ENCODE measurements around the gene JUND. TPM values are rescaled to one million over a fixed set of nuclear protein-coding genes. Genes with fewer than 3 reads are reported as not detected.

JUND gene
- total RNA-seq, 2 donors from 2014 or later: 643 to 922 TPM

DNA sequence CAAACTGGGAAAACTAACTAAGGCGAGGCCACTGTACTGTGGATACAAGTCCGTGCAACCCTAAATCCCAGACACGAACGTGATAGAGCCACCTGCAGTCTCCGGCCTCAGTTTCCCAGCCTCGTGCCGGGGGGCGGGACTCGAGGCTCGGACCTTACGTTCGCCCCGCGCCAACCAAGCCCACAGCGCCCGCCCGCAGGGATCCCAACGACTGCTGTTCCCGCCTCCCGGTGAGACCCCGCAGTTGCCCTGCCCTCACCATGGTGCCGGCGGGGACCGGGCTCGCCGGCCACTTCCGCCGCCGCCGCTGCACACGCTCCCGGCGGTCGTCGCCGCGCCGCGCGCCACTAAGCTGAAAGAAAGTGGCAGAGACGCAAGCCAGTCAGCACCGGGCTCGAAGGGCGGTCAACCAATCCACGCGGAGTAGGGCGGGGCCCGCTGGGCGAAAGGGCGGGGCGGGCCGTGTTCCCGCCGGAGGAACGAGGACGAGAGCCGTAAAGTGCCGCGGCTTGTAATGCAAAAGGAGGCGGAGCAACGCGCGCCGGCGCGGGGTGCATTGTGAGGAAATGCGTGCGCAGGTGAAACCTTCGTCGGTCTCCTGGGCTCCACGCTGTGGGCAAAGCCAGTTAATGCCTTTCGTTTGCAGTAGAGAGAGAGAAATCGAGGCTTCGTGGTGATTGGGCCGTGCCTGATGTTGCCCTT lies 41.5 kb upstream of the JUND start, which contains the start of gene LSM4:
Gene LSM4 (minus strand): TSS at position 318 of the 702 bp plus-strand sequence. CDS start 56 bp downstream, at position 262.
- H3K4me1 ChIP-seq (ENCODE audit: control insufficient read depth in 1 of 2, low read depth in 2 of 2): peaks cover 16 to 28% of the 10 kb centered on the region in 2 donors
- H3K9me3 ChIP-seq: no peaks in the 10 kb centered on the region
- TF ChIP-seq, protein P1, sequence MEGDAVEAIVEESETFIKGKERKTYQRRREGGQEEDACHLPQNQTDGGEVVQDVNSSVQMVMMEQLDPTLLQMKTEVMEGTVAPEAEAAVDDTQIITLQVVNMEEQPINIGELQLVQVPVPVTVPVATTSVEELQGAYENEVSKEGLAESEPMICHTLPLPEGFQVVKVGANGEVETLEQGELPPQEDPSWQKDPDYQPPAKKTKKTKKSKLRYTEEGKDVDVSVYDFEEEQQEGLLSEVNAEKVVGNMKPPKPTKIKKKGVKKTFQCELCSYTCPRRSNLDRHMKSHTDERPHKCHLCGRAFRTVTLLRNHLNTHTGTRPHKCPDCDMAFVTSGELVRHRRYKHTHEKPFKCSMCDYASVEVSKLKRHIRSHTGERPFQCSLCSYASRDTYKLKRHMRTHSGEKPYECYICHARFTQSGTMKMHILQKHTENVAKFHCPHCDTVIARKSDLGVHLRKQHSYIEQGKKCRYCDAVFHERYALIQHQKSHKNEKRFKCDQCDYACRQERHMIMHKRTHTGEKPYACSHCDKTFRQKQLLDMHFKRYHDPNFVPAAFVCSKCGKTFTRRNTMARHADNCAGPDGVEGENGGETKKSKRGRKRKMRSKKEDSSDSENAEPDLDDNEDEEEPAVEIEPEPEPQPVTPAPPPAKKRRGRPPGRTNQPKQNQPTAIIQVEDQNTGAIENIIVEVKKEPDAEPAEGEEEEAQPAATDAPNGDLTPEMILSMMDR (IDR thresholded peaks at IDR 0.05): no peak
- no peaks in the 10 kb centered on the region for H3K27me3 ChIP-seq (replicated peaks; ENCODE audit: insufficient read depth)
- H3K36me3 ChIP-seq: no peaks in the 10 kb centered on the region
- peak; percentile 93 for DNase-seq (ENCODE audit: low spot score)
- H3K4me3 ChIP-seq: peak within 1 kb of the TSS; percentile 78
- ATAC-seq (ENCODE audit: insufficient number of reproducible peaks, low FRiP score, low read depth): peak; percentile 95
- peak within 1 kb of the TSS; percentile 86 for H3K27ac ChIP-seq

- peak overlapping the region; percentile 78 for H3K4me3 ChIP-seq
- H3K27me3 ChIP-seq (replicated peaks; ENCODE audit: insufficient read depth): no peaks in the 10 kb centered on the region
- H3K9me3 ChIP-seq: no peaks in the 10 kb centered on the region
- peaks cover 16 to 28% of the 10 kb centered on the region in 2 donors for H3K4me1 ChIP-seq (ENCODE audit: control insufficient read depth in 1 of 2, low read depth in 2 of 2)
- no peaks in the 10 kb centered on the region for H3K36me3 ChIP-seq
- TF ChIP-seq, protein P1 (IDR thresholded peaks at IDR 0.05): no peak
- ATAC-seq (ENCODE audit: insufficient number of reproducible peaks, low FRiP score, low read depth) (no peak), DNase-seq (ENCODE audit: low spot score) (no peak)
- H3K27ac ChIP-seq: peak overlapping the region; percentile 78
Measured at GRCh38 chr19:18322318-18322758, 40.9 kb upstream of the JUND start.

- Histone ChIP-seq H3K36me3 (no peaks in the 10 kb centered on the region), H3K4me1 (ENCODE audit: control insufficient read depth in 1 of 2, low read depth in 2 of 2) (peaks cover 16 to 28% of the 10 kb centered on the region in 2 donors), H3K9me3 (no peaks in the 10 kb centered on the region), H3K27ac (no peak overlapping the region), H3K4me3 (peak overlapping the region; percentile 78), H3K27me3 (replicated peaks; ENCODE audit: insufficient read depth) (no peaks in the 10 kb centered on the region)
- no peak for ATAC-seq (ENCODE audit: insufficient number of reproducible peaks, low FRiP score, low read depth)
- TF ChIP-seq, protein P1 (IDR thresholded peaks at IDR 0.05): no peak
- no peak for DNase-seq (ENCODE audit: low spot score)
Measured at GRCh38 chr19:18321734-18322102, 40.3 kb upstream of the JUND start.

DNA sequence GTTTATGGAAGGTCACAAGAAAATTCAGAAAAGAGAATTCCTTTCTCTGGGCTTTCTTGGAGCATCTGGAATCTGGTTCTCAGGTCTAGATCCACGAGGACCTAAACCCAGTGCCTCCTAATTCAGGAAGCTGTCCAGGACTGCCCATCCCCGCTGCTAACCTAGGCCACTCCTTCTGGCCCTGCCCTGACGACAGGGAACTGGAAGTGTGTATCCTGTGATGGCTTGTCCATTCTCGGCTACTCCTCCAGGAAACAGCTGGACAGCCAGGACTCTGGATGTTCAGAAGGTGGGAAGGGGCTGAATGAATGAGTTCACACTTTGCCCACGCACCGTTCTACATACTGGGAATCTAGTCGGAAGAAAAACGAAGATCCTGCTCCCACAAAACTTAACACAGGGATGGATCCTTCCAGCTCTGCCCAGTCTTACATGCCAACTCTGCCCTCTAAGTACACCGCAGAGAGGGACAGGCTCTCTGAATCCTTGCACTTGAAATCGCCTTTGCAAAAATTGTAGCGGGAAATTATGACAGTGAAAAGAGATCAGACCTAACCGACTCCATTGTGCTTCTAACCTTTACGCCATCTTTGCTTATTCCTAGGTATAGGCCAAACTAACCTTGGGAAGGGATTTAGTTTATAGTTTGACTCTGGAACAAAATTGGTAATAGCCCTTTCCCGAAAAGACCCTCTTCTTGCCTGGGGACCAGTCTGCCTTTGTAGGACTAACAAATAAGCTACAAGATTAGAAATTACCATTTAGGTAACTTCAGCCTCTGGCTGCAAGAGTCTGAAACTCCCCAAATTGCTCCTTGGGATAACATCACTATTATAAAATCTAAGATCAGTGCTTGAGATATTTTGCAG lies 39.7 kb upstream of the JUND start:
- no peaks in the 10 kb centered on the region for H3K36me3 ChIP-seq
- no peak overlapping the region for H3K4me3 ChIP-seq
- ATAC-seq (ENCODE audit: insufficient number of reproducible peaks, low FRiP score, low read depth) (no peak), DNase-seq (ENCODE audit: low spot score) (no peak)
- TF ChIP-seq, protein P1 (IDR thresholded peaks at IDR 0.05): no peak
- H3K9me3 ChIP-seq: no peaks in the 10 kb centered on the region
- no peaks in the 10 kb centered on the region for H3K27me3 ChIP-seq (replicated peaks; ENCODE audit: insufficient read depth)
- peaks cover 16 to 28% of the 10 kb centered on the region in 2 donors for H3K4me1 ChIP-seq (ENCODE audit: control insufficient read depth in 1 of 2, low read depth in 2 of 2)
- no peak overlapping the region for H3K27ac ChIP-seq

GRCh38 chr19:18319591-18320135 lies 38.2 kb upstream of the JUND start:
- Histone ChIP-seq H3K27me3 (replicated peaks; ENCODE audit: insufficient read depth) (no peaks in the 10 kb centered on the region), H3K36me3 (no peaks in the 10 kb centered on the region), H3K9me3 (no peaks in the 10 kb centered on the region), H3K4me3 (no peak overlapping the region), H3K27ac (no peak overlapping the region), H3K4me1 (ENCODE audit: control insufficient read depth in 1 of 2, low read depth in 2 of 2) (peaks cover 16 to 32% of the 10 kb centered on the region in 2 donors)
- TF ChIP-seq, protein P1 (IDR thresholded peaks at IDR 0.05): no peak
- ATAC-seq (ENCODE audit: insufficient number of reproducible peaks, low FRiP score, low read depth) (no peak), DNase-seq (ENCODE audit: low spot score) (no peak)

All from thoracic aorta (tissue), 2 donors.